ENCODE results near the gene KCNQ1OT1. TPM values are rescaled to one million over a fixed set of nuclear protein-coding genes. Genes with fewer than 3 reads are reported as not detected.

KCNQ1OT1 gene
- total RNA-seq, 4 donors from 2014 or later, result 0.66 to 2.5 (median 1.3) TPM

DNA sequence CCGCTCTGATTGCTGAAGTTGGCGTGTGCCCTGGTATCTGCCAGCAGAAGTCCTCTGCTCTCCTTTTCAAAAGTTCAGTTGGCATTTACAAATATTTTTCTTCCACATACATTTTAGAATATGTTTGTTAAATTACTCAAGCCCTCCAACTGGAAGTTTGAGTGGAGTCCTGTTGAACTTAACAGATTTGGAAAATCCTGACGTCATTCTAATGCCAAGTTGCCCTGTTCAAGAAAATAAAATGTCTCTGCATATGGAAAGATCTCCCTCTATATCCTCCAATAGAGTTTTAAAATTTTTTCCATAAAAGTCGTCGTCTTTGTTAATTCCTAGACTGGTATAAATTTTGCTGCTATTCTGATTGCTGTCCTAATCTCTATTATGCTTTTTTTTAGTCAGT, 3.3 kb downstream of the KCNQ1OT1 start:
- Histone ChIP-seq H3K27ac (replicated peaks in 1 of 4) (no peak overlapping the region), H3K36me3 (no peaks in the 10 kb centered on the region), H3K27me3 (no peaks in the 10 kb centered on the region), H3K4me1 (peaks cover 21 to 70% (median 65%) of the 10 kb centered on the region in 4 donors), H3K4me3 (no peak overlapping the region), H3K9me3 (no peaks in the 10 kb centered on the region)
- TF ChIP-seq POLR2A (IDR thresholded peaks at IDR 0.05; ENCODE audit: low read depth), result no peak
- no peak for TF ChIP-seq POLR2AphosphoS5 (IDR thresholded peaks at IDR 0.05)
- TF ChIP-seq, protein P1, sequence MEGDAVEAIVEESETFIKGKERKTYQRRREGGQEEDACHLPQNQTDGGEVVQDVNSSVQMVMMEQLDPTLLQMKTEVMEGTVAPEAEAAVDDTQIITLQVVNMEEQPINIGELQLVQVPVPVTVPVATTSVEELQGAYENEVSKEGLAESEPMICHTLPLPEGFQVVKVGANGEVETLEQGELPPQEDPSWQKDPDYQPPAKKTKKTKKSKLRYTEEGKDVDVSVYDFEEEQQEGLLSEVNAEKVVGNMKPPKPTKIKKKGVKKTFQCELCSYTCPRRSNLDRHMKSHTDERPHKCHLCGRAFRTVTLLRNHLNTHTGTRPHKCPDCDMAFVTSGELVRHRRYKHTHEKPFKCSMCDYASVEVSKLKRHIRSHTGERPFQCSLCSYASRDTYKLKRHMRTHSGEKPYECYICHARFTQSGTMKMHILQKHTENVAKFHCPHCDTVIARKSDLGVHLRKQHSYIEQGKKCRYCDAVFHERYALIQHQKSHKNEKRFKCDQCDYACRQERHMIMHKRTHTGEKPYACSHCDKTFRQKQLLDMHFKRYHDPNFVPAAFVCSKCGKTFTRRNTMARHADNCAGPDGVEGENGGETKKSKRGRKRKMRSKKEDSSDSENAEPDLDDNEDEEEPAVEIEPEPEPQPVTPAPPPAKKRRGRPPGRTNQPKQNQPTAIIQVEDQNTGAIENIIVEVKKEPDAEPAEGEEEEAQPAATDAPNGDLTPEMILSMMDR (IDR thresholded peaks at IDR 0.05), result no peak
- TF ChIP-seq EP300 (IDR thresholded peaks at IDR 0.05), result no peak
- 83% methylated on average over 5 of the region's 5 CpGs for WGBS
- DNase-seq (ENCODE audit: extremely low spot score), result no peak
- intact Hi-C loops (cut with DNase I), result loop anchor here (5.0 kb wide), 2 partner anchors 164 to 186 kb away; no protein-coding TSS in a partner anchor

DNA sequence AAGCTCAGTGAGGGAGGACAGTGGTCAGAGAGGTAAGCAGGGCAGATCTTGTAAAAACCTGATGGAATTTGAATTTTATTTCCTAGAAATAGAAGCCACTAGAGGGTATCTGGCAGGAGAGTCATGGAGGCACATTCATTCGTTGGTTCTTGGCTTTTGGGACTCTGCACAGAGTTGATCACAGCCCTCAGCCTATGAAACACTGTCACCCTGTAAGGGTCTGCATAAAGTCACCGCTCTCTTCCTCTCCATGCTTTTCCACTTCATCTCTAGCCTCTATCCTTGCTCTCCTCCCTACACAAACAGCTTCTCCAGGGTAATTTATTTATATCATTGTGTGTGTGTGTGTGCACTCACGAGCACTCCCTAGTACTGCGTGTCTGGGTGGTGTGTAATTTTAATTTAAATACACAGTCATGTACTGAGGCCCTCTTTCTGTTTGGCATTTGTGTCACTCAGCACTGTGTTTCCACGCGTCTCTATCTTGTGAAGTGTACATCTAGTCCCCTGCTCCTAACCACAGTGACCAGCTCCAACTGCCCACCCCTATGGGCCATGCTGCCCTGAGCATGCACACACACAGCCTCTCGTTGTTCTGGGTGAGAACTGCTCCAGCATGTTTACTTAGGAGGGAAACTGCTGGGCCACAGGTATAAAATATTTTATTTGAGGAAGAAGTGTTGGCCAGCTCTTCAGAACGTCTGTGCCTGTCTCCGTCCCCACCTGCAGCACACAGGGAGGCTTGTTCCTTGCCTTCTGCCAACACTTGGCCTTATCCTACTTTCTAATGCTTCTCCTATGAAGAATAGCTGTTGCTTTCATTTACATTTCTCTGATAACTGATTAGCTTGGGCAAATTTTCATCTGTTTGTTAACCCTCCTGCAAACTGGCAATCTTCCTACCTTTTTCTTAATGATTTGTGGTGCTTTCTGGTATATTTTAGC, 4.5 kb downstream of the KCNQ1OT1 start:
- H3K27ac ChIP-seq (replicated peaks in 1 of 4), result no peak overlapping the region
- no peak overlapping the region for H3K4me3 ChIP-seq
- no peaks in the 10 kb centered on the region for H3K36me3 ChIP-seq
- no peak for DNase-seq (ENCODE audit: extremely low spot score)
- H3K9me3 ChIP-seq, result no peaks in the 10 kb centered on the region
- no peaks in the 10 kb centered on the region for H3K27me3 ChIP-seq
- H3K4me1 ChIP-seq, result peaks cover 25 to 70% (median 65%) of the 10 kb centered on the region in 4 donors
- intact Hi-C loops (cut with DNase I), result loop anchor here (5.0 kb wide), 2 partner anchors 163 to 187 kb away; no protein-coding TSS in a partner anchor
- 74% methylated on average over 9 of the region's 9 CpGs for WGBS
- TF ChIP-seq EP300 (IDR thresholded peaks at IDR 0.05) (no peak), POLR2A (IDR thresholded peaks at IDR 0.05; ENCODE audit: low read depth) (no peak)
- TF ChIP-seq, protein P1 (IDR thresholded peaks at IDR 0.05), result no peak

DNA sequence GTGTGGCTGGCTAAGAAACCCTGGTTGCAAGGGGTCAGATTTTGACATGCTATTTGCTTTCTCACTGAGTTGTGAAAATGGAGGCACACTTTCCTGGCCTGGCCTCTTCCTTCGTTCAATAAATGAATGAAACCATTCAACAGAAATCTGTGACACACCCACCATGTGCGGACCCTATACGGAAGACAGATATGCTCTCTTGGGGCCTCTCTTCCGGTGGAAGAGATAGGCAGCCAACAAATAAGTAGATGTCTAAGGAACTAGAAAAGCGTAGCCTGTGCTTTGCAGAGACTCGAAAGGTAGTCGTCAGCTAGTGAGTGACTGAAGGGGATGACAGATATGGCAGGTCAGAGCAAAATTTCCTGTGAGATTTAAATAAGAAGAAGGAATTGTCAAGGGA, 5.3 kb downstream of the KCNQ1OT1 start:
- Histone ChIP-seq H3K27me3 (no peaks in the 10 kb centered on the region), H3K4me1 (peaks cover 30 to 78% (median 73%) of the 10 kb centered on the region in 4 donors), H3K36me3 (no peaks in the 10 kb centered on the region), H3K27ac (replicated peaks in 1 of 4) (no peak overlapping the region), H3K9me3 (no peaks in the 10 kb centered on the region), H3K4me3 (no peak overlapping the region)
- intact Hi-C loops (cut with DNase I), result no loop called here
- TF ChIP-seq POLR2A (IDR thresholded peaks at IDR 0.05; ENCODE audit: low read depth), result no peak
- TF ChIP-seq, protein P1 (IDR thresholded peaks at IDR 0.05), result no peak
- TF ChIP-seq POLR2AphosphoS5 (IDR thresholded peaks at IDR 0.05), result no peak
- TF ChIP-seq EP300 (IDR thresholded peaks at IDR 0.05), result no peak
- 75% methylated on average over 7 of the region's 7 CpGs for WGBS
- DNase-seq (ENCODE audit: extremely low spot score), result no peak

DNA sequence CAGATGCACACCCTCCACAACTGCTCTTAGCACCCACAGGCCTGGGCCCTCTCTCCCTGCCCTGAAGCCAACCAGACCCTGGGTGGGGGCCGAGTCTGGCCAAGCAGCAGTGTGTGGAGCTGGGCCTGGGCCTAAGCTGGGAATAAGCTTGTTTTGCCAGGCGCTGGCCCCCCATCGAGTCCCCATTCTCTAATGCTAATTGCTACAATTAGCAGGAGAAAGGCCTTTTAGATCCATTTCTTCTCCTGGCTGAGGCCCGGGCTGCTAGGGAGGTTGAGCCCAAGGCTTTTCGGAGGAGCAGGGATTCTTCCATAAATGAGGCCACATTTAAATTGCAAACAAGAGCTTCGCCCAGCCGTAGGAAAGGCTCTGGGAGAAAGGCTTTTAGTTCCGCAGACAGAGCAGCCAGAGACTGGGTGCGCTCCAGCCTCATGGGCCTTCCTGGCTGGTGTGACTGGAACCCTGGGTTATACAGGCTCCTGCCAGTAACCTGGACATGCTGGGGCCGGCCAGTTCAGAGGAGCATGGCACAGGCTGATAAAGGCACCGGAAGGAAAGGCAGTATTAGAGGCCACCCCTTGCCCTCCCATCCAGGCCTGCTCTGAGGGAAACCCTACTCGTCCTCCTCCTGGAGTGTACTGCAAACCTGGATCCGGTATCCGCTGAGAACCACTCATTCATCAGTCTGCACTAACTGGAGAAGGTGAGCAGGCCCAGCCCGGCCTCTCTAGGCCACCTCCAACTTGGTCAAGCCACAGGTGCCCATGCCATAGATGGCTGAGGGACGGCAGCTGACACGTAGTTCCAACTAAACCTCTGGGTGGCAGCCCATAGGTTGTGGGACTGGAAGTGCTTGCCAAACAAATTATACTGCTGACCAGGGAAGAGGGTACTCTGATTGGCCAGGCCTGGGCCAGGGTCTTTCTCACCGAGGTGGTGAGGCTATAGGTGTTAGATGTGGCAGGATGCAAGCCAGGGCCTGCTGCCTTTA, 6.2 kb downstream of the KCNQ1OT1 start:
- intact Hi-C loops (cut with DNase I), result no loop called here
- TF ChIP-seq POLR2AphosphoS5 (IDR thresholded peaks at IDR 0.05), result no peak
- TF ChIP-seq EP300 (IDR thresholded peaks at IDR 0.05), result no peak
- TF ChIP-seq, protein P1 (IDR thresholded peaks at IDR 0.05), result no peak
- no peak for TF ChIP-seq POLR2A (IDR thresholded peaks at IDR 0.05; ENCODE audit: low read depth)
- H3K9me3 ChIP-seq, result no peaks in the 10 kb centered on the region
- H3K36me3 ChIP-seq, result no peaks in the 10 kb centered on the region
- H3K27me3 ChIP-seq, result no peaks in the 10 kb centered on the region
- no peak for DNase-seq (ENCODE audit: extremely low spot score)
- 82% methylated on average over 14 of the region's 18 CpGs for WGBS
- peaks cover 32 to 87% (median 79%) of the 10 kb centered on the region in 4 donors for H3K4me1 ChIP-seq
- no peak overlapping the region for H3K4me3 ChIP-seq
- H3K27ac ChIP-seq (replicated peaks in 1 of 4), result no peak overlapping the region
